K562 (cell line): Measurements from ENCODE around the gene STAU1. TPM values are rescaled to one million over a fixed set of nuclear protein-coding genes. Genes with fewer than 3 reads are reported as not detected.

Source experiments
- CBFA2T3 ChIP-seq: fragments of 450-650 bp; IDR thresholded peaks from 2 replicates; pipeline ENCODE4 v1.6.1; 2017
- E2F4 ChIP-seq: sonication (generic); formaldehyde crosslinking; IDR thresholded peaks from 2 replicates; pipeline ENCODE4 v1.8.0; 2022; ENCODE audit warnings: mild to moderate bottlenecking, low read depth, missing genetic modification reagents
- GATAD2A ChIP-seq: fragments of 450-650 bp; IDR thresholded peaks from 2 replicates; pipeline ENCODE4 v1.6.1; 2017
- HMGN3 ChIP-seq: IDR thresholded peaks from 2 replicates; pipeline ENCODE4 v1.6.1; 2011; ENCODE audit warnings: borderline replicate concordance, low read depth, mild to moderate bottlenecking, mixed read lengths, low read length; ENCODE audit not compliant: insufficient read length; ENCODE audit errors: extremely low read depth
- KDM1A ChIP-seq, 2 experiments: fragments of 450-650 bp; IDR thresholded peaks; 2 replicates each; pipeline ENCODE4 v1.6.1; 2016; ENCODE audit warnings: mild to moderate bottlenecking in 2 of 2
- KLF1 ChIP-seq: fragments of 450-650 bp; IDR thresholded peaks from 2 replicates; pipeline ENCODE4 v1.6.1; 2016; ENCODE audit warnings: missing genetic modification characterization, missing compliant biosample characterization
- MAFF ChIP-seq: IDR thresholded peaks from 2 replicates; pipeline ENCODE4 v1.6.1; 2012; ENCODE audit warnings: low read length, improper control_type of control experiment
- MAFG ChIP-seq: fragments of 450-650 bp; conservative IDR thresholded peaks from 2 replicates; pipeline ENCODE4 v1.6.1; 2016; ENCODE audit warnings: missing genetic modification characterization, missing compliant biosample characterization
- MTA2 ChIP-seq: fragments of 450-650 bp; IDR thresholded peaks from 2 replicates; pipeline ENCODE4 v1.6.1; 2016; ENCODE audit warnings: low read depth
- PHTF2 ChIP-seq: fragments of 250-450 bp; sonication (Bioruptor Pico); IDR thresholded peaks from 2 replicates; pipeline ENCODE4 v1.5.0; 2021; ENCODE audit warnings: mild to moderate bottlenecking
- PREB ChIP-seq: sonication (generic); formaldehyde crosslinking; IDR thresholded peaks from 2 replicates; pipeline ENCODE4 v1.8.1; 2023; ENCODE audit warnings: mild to moderate bottlenecking, missing genetic modification reagents
- STAT6 ChIP-seq: sonication (generic); formaldehyde crosslinking; IDR thresholded peaks from 2 replicates; pipeline ENCODE4 v1.8.1; 2023; ENCODE audit warnings: mild to moderate bottlenecking, missing genetic modification reagents
- TFAP4 ChIP-seq: sonication (generic); formaldehyde crosslinking; IDR thresholded peaks from 2 replicates; pipeline ENCODE4 v1.8.0; 2022; ENCODE audit warnings: missing genetic modification reagents, mild to moderate bottlenecking, moderate library complexity, borderline replicate concordance
- ZBTB1 ChIP-seq: sonication (generic); formaldehyde crosslinking; IDR thresholded peaks from 2 replicates; pipeline ENCODE4 v1.8.1; 2023; ENCODE audit warnings: missing genetic modification reagents, low read depth, mild to moderate bottlenecking, borderline replicate concordance
- ZC3H8 ChIP-seq: fragments of 450-650 bp; IDR thresholded peaks from 2 replicates; pipeline ENCODE4 v1.6.1; 2017
- ZNF197 ChIP-seq: fragments of 200-800 bp; sonication (Bioruptor generic); IDR thresholded peaks from 2 replicates; pipeline ENCODE4 v1.6.1; 2016; ENCODE audit warnings: low read depth, missing genetic modification characterization, missing compliant biosample characterization
- ZNF354B ChIP-seq: fragments of 250-450 bp; sonication (Bioruptor Pico); IDR thresholded peaks from 2 replicates; pipeline ENCODE4 v1.4.0; 2020
- ZNF449 ChIP-seq: fragments of 250-450 bp; sonication (Bioruptor Pico); IDR thresholded peaks from 2 replicates; pipeline ENCODE4 v1.8.0; 2022; ENCODE audit warnings: moderate library complexity, mild to moderate bottlenecking, inconsistent platforms
- ZNF76 ChIP-seq: fragments of 250-450 bp; sonication (Bioruptor Pico); IDR thresholded peaks from 2 replicates; pipeline ENCODE4 v1.4.0; 2020; ENCODE audit warnings: mild to moderate bottlenecking, moderate library complexity, borderline replicate concordance
- ZSCAN29 ChIP-seq: fragments of 450-650 bp; IDR thresholded peaks from 2 replicates; pipeline ENCODE4 v1.6.1; 2017
- polyA plus RNA-seq, 8 experiments: library from polyadenylated mRNA; depleted of rRNA in 4 of 8; stranded (reverse) in 5 of 8; unstranded in 3 of 8; fragments of >200 nt; fragmentation: Nextera tagmentation in 2 of 8; fragmentation: Illumina TruSeq in 1 of 8; extraction: Ambion mirVana in 2 of 8; extraction: Trizol in 1 of 8; gene quantifications; 2 replicates each; pipeline versions ENCODE4 v1.2.1 to v1.2.3, GENCODE V29; 2011 to 2014; ENCODE audit warnings: inconsistent platforms in 1 of 8, missing spikeins in 1 of 8
- total RNA-seq, 7 experiments: library from RNA; depleted of rRNA in 6 of 7; stranded (reverse); fragments of >200 nt in 6 of 7; fragmentation: Illumina TruSeq in 2 of 7; extraction: Trizol in 2 of 7; gene quantifications; 2 replicates each; pipeline versions ENCODE4 v1.2.1 to v1.2.3, GENCODE V29; 2011 to 2021; ENCODE audit warnings: low replicate concordance in 1 of 7
- TF ChIP-seq, protein P1 (sequence below): fragments of 450-650 bp; IDR thresholded peaks from 2 replicates; pipeline ENCODE4 v1.6.1; 2016; ENCODE audit warnings: missing biosample characterization, missing genetic modification characterization

The STAU1 gene
- total and polyA plus RNA-seq, 9 of the 15 experiments (the other 6 are each of a cell fraction or from before 2014, with no cell fraction given): 18.0 to 106 (median 50.6) TPM

DNA sequence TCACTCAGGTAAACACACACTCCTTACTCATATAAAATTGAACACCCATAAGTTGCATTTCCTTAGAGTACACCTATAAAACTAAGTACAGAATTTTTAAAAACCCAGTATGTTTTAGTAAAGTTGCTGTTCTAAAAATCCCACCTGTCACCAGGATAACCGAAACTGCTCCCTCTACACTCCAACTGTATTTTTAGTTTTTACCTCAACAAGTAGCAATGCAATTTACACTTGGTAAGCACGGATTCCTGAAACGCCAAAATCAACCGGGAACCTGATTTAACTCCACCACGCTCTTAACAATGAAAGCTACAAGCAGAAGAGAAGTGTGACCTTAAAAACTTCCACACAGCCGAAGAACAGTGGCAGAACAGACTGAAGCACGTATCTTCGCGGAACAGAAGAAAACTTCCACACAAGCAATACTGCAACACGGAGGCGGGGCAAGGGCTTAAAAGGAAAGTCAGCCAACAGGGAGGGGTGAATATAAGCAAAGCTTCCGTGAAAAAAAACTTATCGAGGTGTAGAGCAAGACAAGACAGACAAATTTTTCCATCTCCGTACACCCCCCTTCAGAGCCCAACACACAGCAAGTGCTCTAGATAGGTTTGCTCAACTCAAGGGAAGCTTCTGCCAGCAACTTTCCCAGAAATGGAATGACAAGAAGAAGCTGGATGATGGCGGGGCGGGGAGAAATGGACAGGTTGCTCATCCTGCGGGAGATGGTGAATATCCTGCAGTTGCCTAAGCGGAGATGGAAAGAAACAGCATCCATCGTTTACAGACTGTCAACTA, 1.4 kb downstream of the STAU1 start (continued):
- TF ChIP-seq HMGN3 (no peak), PHTF2 (CRISPR knock-in tag) (no peak), MTA2 (no peak), MAFG (tag) (no peak), ZNF354B (CRISPR knock-in tag) (no peak), ZNF76 (CRISPR knock-in tag) (no peak), KDM1A (IDR thresholded peaks at IDR 0.05) (no peak), GATAD2A (no peak; the same call in 1 of the 2 replicates), E2F4 (no peak), STAT6 (CRISPR knock-in tag) (no peak), ZSCAN29 (no peak), ZNF197 (CRISPR knock-in tag) (no peak), MAFF (no peak), ZNF449 (CRISPR knock-in tag) (no peak), ZC3H8 (no peak), TFAP4 (CRISPR knock-in tag) (no peak), CBFA2T3 (no peak), PREB (CRISPR knock-in tag) (no peak), ZBTB1 (no peak), KLF1 (tag) (no peak)
- TF ChIP-seq, protein P1, sequence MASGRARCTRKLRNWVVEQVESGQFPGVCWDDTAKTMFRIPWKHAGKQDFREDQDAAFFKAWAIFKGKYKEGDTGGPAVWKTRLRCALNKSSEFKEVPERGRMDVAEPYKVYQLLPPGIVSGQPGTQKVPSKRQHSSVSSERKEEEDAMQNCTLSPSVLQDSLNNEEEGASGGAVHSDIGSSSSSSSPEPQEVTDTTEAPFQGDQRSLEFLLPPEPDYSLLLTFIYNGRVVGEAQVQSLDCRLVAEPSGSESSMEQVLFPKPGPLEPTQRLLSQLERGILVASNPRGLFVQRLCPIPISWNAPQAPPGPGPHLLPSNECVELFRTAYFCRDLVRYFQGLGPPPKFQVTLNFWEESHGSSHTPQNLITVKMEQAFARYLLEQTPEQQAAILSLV (tag): no peak
